Heart left ventricle (tissue), 13 donors: ENCODE results near the gene DPH5.

Experiments
- CTCF ChIP-seq, 12 donors: fragments of 200-600 bp; sonication (generic) in 4 of 12; IDR thresholded peaks; one replicate each; pipeline versions ENCODE4 v1.5.0 to v1.8.0; 2018 to 2022; ENCODE audit warnings: antibody characterized with exemption in 12 of 12, mild to moderate bottlenecking in 5 of 12
- POLR2A ChIP-seq, 2 donors: fragments of 450-650 bp; IDR thresholded peaks; one replicate each; pipeline ENCODE4 v1.6.1; 2017; ENCODE audit warnings: antibody characterized with exemption in 2 of 2, mild to moderate bottlenecking in 2 of 2, moderate library complexity in 2 of 2
- donor health status: ischemic (EF 13 %, LVEDD 7.1; RV severe dilation, severe dysfunction).
- donor health status: DM: no; HTN: yes; CAD: no.
- donor health status: DM: no; HTN: no; CAD: no.
- donor health status: ischemic (EF 25% LVEDD 6.9; RV normal size, moderate dysfunction).
- donor health status: ischemic (EF 25% LVEDD 5.7; RV mildly dilated, moderate dysfunction).
- donor health status: ischemic (EF 35%, LVEDD 5.7; RV mildly dilated, moderate dysfunction).
- donor health status: nonischemic (EF 11% LVEDD 7.7; RV severe dilation, severe dysfunction).
- donor health status: DM: yes; HTN: yes; CAD: no.
- donor health status: PGD.
- donor health status: ischemic (EF 29% LVEDD 5.4; RV normal size, mild dysfunction).
- donor health status: nonischemic (EF 23%, LVEDD 6.1; RV moderate dilation, normal function).

DNA sequence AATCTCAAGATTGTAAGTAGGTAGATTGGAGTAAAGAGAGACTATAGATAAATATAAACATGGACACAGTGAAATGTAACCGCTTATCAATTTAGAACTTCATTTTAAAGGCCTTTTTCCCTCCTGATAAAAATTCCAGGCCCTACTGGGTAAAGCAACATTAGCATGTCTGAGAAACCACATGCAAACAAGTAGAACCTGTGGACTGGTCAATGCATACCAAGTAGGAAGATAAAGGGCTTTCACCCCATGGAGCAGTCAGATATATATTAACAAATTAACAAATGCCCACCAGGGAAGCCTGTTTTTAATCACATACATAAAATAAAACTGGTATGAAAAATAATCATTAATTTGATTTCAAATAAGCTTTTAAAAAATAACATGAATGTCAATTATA lies 8.1 kb downstream of the DPH5 start:
- TF ChIP-seq CTCF (IDR thresholded peaks at IDR 0.05) (no peak), POLR2A (IDR thresholded peaks at IDR 0.05) (no peak)
